Smooth muscle cell (in vitro differentiated cells): Measurements from ENCODE around the gene HMGN4. TPM values are rescaled to one million over a fixed set of nuclear protein-coding genes. Genes with fewer than 3 reads are reported as not detected.

ENCODE experiments used
- DNase-seq: peaks from one replicate; lab custom pipeline; 2025; ENCODE audit not compliant: unreplicated experiment; lab: John Stamatoyannopoulos, UW
- H2AFZ ChIP-seq: fragments of 200-600 bp; sonication (generic); 2 replicates; pipeline ENCODE4 v1.6.0; 2016; ENCODE audit warnings: antibody characterized with exemption, low read depth, mild to moderate bottlenecking
- H3F3A ChIP-seq: fragments of 200-600 bp; sonication (generic); 2 replicates; pipeline ENCODE4 v1.6.0; 2017; ENCODE audit warnings: antibody characterized with exemption, low read depth
- H3K27ac ChIP-seq: fragments of 200-600 bp; sonication (generic); 2 replicates; pipeline ENCODE4 v1.5.1; 2016; ENCODE audit warnings: low read depth, mild to moderate bottlenecking
- H3K27me3 ChIP-seq: fragments of 200-600 bp; sonication (generic); 2 replicates; pipeline ENCODE4 v1.6.1; 2016; ENCODE audit warnings: low read depth, mild to moderate bottlenecking
- H3K36me3 ChIP-seq: fragments of 200-600 bp; sonication (generic); 2 replicates; pipeline ENCODE4 v1.5.1; 2016; ENCODE audit warnings: low read depth
- H3K4me1 ChIP-seq: fragments of 200-600 bp; sonication (generic); 2 replicates; pipeline ENCODE4 v1.5.1; 2016; ENCODE audit warnings: low read depth
- H3K4me2 ChIP-seq: fragments of 200-600 bp; sonication (generic); 2 replicates; pipeline ENCODE4 v1.6.0; 2016; ENCODE audit warnings: mild to moderate bottlenecking
- H3K4me3 ChIP-seq: fragments of 200-600 bp; sonication (generic); 2 replicates; pipeline ENCODE4 v1.5.1; 2016; ENCODE audit warnings: mild to moderate bottlenecking
- H3K79me2 ChIP-seq: fragments of 200-600 bp; sonication (generic); 2 replicates; pipeline ENCODE4 v1.6.0; 2016; ENCODE audit warnings: low read depth, mild to moderate bottlenecking
- H3K9ac ChIP-seq: fragments of 200-600 bp; sonication (generic); 2 replicates; pipeline ENCODE4 v1.6.0; 2016; ENCODE audit warnings: low read depth
- H3K9me3 ChIP-seq: fragments of 200-600 bp; sonication (generic); replicated peaks from 2 replicates; pipeline ENCODE4 v1.5.1; 2016; ENCODE audit warnings: low read depth
- H4K20me1 ChIP-seq: fragments of 200-600 bp; sonication (generic); 2 replicates; pipeline ENCODE4 v1.6.0; 2016; ENCODE audit warnings: low read depth
- WGBS: methylation state at CpG from one replicate; pipeline ENCODE4 v1.1.7; 2016; ENCODE audit warnings: low lambda C conversion rate; 5-methylcytosine and 5-hydroxymethylcytosine counted together
- polyA plus RNA-seq: library from polyadenylated mRNA; unstranded; fragments of >200 nt; fragmentation: Nextera tagmentation; extraction: Ambion mirVana; gene quantifications from 2 replicates; pipeline ENCODE4 v1.2.1, GENCODE V29; 2016
- total RNA-seq: library from RNA; depleted of rRNA; stranded (reverse); fragments of >200 nt; gene quantifications from 2 replicates; pipeline ENCODE4 v1.2.3, GENCODE V29; 2014
- TF ChIP-seq, protein P1 (sequence below): fragments of 200-600 bp; sonication (generic); IDR thresholded peaks from 2 replicates; pipeline ENCODE4 v1.5.1; 2017; ENCODE audit warnings: borderline replicate concordance, mild to moderate bottlenecking, antibody characterized with exemption; ENCODE audit not compliant: insufficient read depth, poor library complexity, severe bottlenecking

The HMGN4 gene
- total and polyA plus RNA-seq, 2 experiments from 2014 or later, result 39.4 to 53.6 TPM

- Histone ChIP-seq H3K4me2 (peak overlapping the region; percentile 94), H3K9me3 (no peaks in the 10 kb centered on the region), H4K20me1 (no peaks in the 10 kb centered on the region), H3K36me3 (no peaks in the 10 kb centered on the region), H3K4me1 (no peaks in the 10 kb centered on the region), H3F3A (peaks cover 6% of the 10 kb centered on the region), H3K27ac (no peak overlapping the region), H2AFZ (peak overlapping the region; percentile 89), H3K9ac (no peak overlapping the region), H3K79me2 (no peaks in the 10 kb centered on the region), H3K4me3 (peak overlapping the region; percentile 98), H3K27me3 (no peaks in the 10 kb centered on the region)
- 10% methylated on average over 2 of the region's 2 CpGs for WGBS
- TF ChIP-seq, protein P1, sequence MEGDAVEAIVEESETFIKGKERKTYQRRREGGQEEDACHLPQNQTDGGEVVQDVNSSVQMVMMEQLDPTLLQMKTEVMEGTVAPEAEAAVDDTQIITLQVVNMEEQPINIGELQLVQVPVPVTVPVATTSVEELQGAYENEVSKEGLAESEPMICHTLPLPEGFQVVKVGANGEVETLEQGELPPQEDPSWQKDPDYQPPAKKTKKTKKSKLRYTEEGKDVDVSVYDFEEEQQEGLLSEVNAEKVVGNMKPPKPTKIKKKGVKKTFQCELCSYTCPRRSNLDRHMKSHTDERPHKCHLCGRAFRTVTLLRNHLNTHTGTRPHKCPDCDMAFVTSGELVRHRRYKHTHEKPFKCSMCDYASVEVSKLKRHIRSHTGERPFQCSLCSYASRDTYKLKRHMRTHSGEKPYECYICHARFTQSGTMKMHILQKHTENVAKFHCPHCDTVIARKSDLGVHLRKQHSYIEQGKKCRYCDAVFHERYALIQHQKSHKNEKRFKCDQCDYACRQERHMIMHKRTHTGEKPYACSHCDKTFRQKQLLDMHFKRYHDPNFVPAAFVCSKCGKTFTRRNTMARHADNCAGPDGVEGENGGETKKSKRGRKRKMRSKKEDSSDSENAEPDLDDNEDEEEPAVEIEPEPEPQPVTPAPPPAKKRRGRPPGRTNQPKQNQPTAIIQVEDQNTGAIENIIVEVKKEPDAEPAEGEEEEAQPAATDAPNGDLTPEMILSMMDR, result no peak
- no peak for DNase-seq
Measured at GRCh38 chr6:26569433-26569764, 31.2 kb downstream of the HMGN4 start.

- no peaks in the 10 kb centered on the region for H3K27me3 ChIP-seq
- no peaks in the 10 kb centered on the region for H3K79me2 ChIP-seq
- no peaks in the 10 kb centered on the region for H4K20me1 ChIP-seq
- no peaks in the 10 kb centered on the region for H3K9me3 ChIP-seq
- no peaks in the 10 kb centered on the region for H3K36me3 ChIP-seq
- H3K4me1 ChIP-seq, result no peaks in the 10 kb centered on the region
- 94% methylated on average over 21 of the region's 21 CpGs for WGBS
- no peak for DNase-seq
- TF ChIP-seq, protein P1, result no peak
- no peak overlapping the region for H3K4me2 ChIP-seq
- peaks cover 6% of the 10 kb centered on the region for H3F3A ChIP-seq
- H3K27ac ChIP-seq, result no peak overlapping the region
- H2AFZ ChIP-seq, result no peak overlapping the region
- no peak overlapping the region for H3K4me3 ChIP-seq
- no peak overlapping the region for H3K9ac ChIP-seq
Measured at GRCh38 chr6:26570027-26570809, 32.1 kb downstream of the HMGN4 start.

DNA sequence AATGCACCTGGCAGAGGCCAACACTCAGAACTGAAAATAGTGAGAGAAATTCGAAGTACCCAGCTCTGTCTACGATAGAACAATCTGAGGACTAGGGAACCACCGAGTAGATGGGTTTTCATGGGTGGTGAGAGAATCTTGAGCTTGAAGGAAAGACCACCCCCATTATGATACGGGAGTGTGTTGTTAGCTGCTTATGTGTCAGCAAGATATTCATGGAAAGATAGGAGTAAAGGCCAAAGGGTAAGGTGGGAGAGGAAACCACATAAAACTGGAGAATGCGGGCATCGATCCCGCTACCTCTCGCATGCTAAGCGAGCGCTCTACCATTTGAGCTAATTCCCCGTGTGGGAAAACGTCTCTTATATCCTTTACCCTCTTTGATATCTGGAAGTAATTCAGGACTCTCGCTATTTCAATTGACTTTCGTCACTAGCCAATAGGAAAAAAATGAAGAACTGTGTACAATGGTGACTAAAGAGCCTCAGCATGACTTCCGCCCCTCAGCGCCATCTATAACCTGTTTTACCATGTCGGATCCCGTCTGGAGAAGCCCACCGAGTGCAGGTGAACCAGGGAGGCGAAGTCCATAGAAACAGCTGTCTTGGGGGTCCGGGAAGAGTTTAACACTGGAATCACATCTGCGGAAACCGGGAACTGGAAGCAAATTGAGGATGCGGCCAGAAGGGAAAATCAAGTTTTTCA, 33.6 kb downstream of the HMGN4 start:
- Histone ChIP-seq H3K9me3 (no peaks in the 10 kb centered on the region), H3K27me3 (no peaks in the 10 kb centered on the region), H3K36me3 (no peaks in the 10 kb centered on the region), H4K20me1 (no peaks in the 10 kb centered on the region), H3F3A (peaks cover 6% of the 10 kb centered on the region), H3K79me2 (no peaks in the 10 kb centered on the region), H3K4me2 (peak overlapping the region; percentile 87), H3K9ac (peak overlapping the region; percentile 25), H3K27ac (peak overlapping the region; percentile 50), H3K4me3 (peak overlapping the region; percentile 62), H2AFZ (peak overlapping the region; percentile 88), H3K4me1 (no peaks in the 10 kb centered on the region)
- TF ChIP-seq, protein P1, result no peak
- no peak for DNase-seq
- 7% methylated on average over 24 of the region's 24 CpGs for WGBS
